A673 (cell line): ENCODE results near the gene BFSP2.

Experiments used
- EZH2 ChIP-seq: fragments of 200-600 bp; sonication (generic); IDR thresholded peaks from 2 replicates; pipeline ENCODE4 v1.6.1; 2017; ENCODE audit warnings: borderline replicate concordance, low read depth, mild to moderate bottlenecking, mixed read lengths, antibody characterized with exemption, low read length; ENCODE audit not compliant: poor library complexity, severe bottlenecking
- TF ChIP-seq, protein P1 (sequence below): fragments of 300-800, 200-600 bp; sonication (generic); conservative IDR thresholded peaks from 2 replicates; pipeline ENCODE4 v1.5.1; 2017; ENCODE audit warnings: low read depth, mild to moderate bottlenecking, antibody characterized with exemption, low read length, moderate library complexity, mixed read lengths

DNA sequence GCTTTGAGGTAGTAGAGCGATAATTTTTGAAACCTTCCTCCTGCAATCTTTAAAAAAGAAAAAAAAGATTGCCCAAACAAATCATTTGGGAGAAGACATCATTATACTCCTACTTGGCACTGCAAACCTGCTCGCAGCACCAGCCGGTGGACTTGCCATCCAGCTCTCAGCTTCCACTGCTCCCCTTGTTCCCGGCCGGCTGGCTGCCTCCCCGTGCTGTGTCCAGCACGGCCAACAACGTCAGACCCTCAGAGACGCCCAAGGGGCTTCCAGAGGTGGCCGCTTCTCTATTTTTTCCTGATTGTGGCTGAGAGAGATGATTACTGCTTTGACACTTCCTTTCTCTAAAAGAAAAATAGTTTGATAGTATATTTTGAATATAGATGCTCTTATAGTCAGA is 3.0 kb upstream of the BFSP2 start:
- TF ChIP-seq, protein P1, sequence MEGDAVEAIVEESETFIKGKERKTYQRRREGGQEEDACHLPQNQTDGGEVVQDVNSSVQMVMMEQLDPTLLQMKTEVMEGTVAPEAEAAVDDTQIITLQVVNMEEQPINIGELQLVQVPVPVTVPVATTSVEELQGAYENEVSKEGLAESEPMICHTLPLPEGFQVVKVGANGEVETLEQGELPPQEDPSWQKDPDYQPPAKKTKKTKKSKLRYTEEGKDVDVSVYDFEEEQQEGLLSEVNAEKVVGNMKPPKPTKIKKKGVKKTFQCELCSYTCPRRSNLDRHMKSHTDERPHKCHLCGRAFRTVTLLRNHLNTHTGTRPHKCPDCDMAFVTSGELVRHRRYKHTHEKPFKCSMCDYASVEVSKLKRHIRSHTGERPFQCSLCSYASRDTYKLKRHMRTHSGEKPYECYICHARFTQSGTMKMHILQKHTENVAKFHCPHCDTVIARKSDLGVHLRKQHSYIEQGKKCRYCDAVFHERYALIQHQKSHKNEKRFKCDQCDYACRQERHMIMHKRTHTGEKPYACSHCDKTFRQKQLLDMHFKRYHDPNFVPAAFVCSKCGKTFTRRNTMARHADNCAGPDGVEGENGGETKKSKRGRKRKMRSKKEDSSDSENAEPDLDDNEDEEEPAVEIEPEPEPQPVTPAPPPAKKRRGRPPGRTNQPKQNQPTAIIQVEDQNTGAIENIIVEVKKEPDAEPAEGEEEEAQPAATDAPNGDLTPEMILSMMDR = no peak
- TF ChIP-seq EZH2 = no peak
